GM21381 (cell line): Measurements from ENCODE around the gene NLGN2.
"Not testable (repeated sequence)": the region's sequence is repeated elsewhere in the genome, so short reads cannot be mapped to it uniquely, and the experiment has no call there.

Experiments used
- ATAC-seq: cut with Tn5 transposase; IDR thresholded peaks from one replicate; pipeline ENCODE4 v1.9.1; 2021; ENCODE audit warnings: mild to moderate bottlenecking, moderate library complexity; ENCODE audit not compliant: unreplicated experiment

NLGN2 gene

DNA sequence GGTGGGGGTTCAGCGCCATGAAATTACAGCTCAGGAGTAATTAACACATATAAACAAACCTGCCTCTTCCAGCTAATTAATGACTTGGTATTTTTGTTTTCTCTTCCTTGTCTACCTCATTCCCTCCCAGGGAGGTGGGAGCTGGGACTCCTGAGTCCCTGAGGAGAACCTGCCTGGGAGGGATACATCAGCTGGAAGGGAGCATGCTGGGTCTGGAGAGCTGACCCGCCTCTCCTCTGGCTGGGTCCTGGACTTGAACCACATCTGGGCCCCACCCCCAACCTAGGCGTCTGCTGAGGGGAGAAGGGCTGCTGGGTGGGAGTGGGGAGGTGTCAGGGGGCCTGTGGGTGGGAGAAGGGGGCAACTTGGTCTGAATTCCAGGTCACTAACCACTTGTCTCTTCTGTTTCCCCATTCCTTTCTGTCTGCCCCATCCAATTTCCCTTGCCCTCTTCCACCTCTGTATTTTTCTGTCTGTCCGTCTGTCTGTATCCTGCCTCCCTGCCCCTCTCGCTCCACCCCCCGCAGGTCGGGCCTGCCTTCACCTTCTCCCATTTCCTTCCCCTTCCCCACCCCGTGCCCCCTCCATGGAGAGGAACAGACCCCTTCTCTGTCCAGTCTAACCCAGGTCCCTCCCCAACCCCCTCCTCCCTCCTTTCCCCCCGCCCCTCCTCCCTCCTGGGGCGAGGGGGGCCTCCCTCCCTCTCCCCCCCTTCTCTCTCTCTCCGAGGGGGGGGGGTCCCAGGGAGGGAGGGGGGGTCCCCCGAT lies at the start of gene NLGN2:
Gene NLGN2 (plus strand): TSS at position 361 of the 767 bp plus-strand sequence. CDS start 411 bp downstream, outside the sequence.
- ATAC-seq: no peak

DNA sequence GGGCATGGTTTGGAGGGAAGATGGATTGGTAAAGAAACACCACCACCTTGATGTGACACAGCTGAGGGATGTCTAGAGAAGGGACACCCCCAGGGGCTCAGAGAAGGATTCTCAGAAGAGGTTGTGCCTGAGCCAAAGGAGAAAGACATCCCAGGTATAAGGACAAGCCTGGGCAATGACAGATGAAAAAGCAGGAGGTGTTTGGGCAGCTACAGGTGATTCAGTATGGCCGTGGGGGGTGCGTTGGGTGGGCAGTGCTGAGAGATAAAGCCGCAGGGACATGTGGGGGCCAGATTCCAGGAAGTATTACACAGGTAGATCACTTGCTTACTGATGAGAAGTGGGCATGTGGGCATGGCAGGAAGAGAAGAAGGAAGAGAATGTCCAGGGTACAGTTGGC lies 45.7 kb upstream of the NLGN2 start:
- no peak for ATAC-seq

DNA sequence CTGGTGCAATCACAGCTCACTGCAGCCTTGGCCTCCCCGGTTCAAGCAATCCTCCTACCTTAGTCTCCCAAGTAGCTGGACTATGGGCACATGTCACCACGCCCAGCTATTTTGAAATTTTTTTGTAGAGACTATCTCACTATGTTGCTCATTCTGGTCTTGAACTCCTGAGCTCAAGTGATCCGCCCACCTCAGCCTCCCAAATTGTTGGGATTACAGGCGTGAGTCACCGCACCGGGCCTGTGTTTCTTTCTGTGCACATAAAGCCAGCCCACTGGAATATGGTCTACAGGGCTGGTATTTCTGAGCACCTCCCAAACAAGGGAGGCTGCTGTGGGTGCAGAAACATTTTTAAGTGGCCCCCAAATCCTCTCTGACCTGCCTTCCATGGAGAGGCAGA lies 44.3 kb upstream of the NLGN2 start:
- no peak for ATAC-seq

DNA sequence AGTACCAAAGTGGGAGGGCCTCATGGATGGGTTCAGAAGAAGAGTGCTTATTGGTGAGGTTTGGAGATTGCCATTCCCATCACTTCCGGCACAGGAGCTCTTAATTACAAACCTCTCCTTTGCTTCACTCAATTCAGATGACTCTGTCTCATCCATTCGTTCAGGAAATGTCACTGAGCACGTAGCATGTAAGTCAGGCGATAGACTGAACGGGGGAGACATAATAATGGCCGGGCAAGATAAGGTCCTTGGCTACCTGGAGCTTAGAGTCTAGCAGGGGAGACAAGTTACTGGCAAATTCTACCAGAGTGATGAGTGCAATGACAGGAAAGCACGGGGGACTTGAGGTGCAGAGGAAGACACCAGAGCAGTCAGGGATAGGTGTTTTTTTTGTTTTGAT lies 41.7 kb upstream of the NLGN2 start:
- not testable (repeated sequence) for ATAC-seq

DNA sequence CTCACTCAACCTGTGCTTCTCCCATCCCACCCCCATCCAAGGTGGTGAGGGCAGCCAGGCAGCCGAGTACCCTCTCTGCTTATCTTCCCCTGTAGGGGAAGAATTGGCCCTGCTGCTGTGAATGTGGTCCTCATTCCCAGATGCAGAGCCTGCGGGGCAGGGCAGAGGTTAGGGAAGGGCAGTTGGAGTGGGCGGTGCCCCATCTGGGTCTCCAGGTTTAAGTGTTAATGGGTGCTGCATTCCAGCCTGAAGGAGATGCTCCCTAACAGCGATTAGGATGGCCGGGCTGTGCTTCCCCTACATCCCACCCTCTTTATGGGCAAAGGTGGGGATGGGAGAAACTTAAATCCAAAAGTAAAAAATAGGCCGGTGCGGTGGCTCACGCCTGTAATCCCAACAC lies 40.6 kb upstream of the NLGN2 start:
- no peak for ATAC-seq

DNA sequence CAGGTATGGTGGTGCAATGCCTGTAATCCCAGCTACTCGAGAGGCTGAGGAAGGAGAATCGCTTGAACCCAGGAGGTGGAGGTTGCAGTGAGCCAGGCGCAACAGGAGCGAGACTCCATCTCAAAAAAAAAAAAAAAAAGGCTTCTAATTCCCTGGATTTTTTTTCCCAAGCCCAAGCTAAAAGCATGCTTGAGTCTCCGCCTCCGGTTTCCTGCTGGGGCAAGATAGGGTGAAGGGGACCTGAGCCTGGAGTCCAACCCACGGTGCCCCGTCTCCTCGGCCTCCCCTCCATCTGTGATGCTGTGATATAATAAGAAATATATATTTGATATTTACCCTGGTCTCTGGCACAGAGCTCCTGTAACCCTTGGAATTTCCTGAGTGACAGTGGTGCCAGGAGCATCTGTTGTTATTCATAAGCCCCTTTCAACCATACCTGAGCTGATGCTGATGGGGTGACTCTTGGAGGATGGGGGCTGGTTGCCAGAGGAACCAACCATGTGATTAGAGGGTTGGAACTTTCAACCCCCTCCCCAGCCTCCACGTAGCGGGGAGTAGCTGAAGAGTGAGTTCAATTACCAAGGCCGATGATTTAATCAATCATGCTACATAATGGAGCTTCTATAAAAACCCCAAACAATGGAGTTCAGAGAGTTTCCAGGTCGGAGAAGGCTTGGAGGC lies 39.6 kb upstream of the NLGN2 start:
- ATAC-seq: no peak

DNA sequence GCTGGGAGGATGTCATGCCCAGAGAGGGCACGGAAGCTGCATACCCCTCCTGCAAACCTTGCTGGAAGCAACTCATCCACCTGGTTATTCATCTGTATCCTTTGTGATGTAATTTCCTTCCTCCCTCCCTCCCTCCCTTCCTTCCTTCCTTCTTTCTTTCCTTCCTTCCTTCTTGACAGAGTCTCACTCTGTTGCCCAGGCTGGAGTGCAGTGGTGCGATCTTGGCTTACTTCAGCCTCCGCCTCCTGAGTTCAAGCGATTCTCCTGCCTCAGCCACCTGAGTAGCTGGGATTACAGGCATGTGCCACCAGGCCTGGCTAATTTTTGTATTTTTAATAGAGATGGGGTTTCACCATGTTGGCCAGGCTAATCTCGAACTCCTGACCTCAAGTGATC lies 39.0 kb upstream of the NLGN2 start:
- ATAC-seq: not testable (repeated sequence)

DNA sequence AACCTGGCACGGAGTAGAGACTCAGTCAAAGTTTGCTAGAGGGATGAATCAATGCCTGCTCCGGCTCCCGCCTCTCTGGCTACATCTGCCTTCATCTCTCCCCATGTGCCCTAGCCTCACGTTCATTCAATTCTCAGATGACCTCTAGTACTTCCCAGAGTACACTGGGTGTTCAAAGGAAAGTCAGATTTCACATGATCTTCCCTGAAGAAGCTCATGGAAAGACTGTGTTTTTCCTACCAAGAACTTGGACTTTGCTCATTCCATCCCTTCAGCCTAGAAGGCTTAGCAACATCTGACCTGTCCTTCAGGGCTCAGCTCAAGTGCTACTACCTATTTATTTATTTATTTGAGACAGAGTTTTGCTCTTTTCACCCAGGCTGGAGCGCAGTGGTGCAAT lies 37.8 kb upstream of the NLGN2 start:
- ATAC-seq: no peak

DNA sequence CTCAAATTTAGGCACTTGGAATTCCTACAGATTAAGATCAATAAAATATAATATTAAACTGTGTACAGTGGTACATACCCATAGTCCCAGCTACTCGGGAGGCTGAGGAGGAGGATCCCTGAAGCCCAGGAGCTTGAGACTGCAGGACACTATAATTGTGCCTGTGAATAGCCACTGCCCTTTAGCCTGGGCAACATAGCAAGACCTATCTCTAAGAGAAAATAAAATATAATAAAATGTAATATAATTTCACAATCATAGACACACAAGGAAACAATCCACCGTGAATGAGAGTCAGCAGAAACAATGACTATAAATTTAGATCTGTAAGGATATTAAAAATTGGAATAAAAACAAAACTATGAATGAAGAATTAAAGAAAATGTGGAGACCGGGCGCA lies 36.8 kb upstream of the NLGN2 start:
- no peak for ATAC-seq

DNA sequence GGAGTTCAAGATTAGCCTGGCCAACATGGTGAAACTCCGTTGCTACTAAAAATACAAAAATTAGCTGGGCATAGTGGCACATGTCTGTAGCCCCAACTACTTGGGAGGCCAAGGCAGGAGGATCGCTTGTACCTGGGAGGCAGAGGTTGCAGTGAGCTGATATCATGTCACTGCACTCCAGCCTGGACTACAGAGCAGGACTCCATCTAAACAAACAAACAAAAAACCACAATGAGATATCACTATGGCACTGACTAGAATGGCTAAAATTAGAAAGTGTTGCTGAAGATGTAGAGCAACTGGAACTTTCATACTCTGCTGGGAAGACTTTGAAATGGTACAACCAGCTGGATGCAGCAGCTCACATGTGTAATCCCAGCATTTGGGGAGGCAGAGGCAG lies 33.3 kb upstream of the NLGN2 start:
- no peak for ATAC-seq

DNA sequence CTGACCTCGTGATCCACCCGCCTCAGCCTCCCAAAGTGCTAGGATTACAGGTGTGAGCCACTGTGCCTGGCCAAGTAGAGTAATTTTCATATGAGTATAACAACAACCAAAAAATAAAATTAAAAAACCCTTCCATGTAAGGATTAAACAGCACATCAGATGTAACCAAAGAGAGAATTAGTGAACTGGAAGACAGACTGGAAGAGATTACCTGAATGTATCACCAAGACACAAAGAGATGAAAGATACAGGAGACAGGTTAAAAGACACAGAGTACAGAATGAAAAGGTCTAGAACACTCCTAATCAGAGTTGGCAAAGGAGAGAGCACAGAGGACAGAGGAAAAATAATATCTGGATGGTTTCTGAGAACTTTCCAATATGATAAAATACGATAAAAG lies 28.5 kb upstream of the NLGN2 start:
- no peak for ATAC-seq

DNA sequence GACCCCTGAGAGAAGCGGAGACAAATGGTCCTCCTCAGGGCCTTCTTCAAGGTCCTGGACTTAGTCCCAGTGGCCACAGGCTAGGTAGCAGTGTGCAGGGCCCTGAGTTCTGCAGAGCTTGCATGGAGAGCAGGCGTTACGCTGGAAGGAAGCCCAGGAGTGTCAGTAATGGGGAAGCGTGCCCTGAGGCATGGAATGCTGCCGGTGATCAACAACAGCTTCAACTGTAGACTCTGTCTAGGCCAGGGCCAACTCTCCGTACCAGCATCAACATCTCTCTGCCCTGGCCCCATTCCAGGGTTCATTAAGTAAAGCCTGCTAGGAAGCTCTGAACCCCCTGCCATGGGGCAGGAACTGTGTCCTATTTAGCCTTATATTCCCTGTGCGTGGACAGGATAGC lies 27.3 kb upstream of the NLGN2 start:
- ATAC-seq: no peak

DNA sequence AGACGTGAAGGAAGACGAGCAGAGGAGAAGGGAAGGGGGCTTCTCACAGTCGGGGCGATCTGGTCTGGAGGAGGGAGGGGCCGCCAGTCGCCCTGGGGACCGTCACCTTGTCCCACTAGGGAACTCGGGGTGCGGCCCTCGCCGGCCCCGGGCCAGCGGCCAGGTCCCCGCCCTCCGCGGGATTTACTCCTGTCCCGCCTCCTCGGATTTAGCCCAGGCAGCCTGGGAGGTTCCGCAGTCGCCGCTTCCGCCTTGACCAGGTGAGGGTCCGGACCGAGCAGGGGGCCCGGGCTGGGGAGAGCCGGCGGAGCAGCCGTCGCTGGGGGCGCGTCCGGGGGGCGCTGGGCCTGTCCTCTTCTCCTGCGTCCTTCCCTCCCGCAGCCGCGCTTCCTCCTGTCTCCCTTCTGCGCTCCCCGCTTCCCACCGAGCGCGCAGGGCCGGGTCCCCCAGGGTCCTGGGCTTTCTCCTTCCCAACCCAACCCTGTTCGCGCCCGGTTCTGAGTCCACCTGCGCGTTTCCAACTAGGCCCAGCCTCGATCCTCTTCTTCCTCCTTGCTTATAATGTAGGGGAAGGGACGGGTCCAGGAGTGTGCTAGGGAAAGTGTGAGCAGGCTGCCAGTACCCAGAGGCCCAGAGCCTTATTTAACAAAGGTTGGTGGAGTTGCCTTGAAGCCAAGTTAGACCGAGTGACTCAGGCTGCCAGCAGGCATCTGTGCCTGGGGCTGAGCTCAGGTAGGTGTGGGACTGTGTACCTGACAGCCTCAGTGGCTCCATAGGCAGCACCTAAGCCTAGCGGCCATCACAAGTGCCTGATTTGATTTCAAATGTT lies 26.6 kb upstream of the NLGN2 start, which contains the start of gene TNK1:
Gene TNK1 (plus strand): TSS at position 235 of the 829 bp plus-strand sequence. CDS start 1,838 bp downstream, outside the sequence.
- ATAC-seq: no peak

DNA sequence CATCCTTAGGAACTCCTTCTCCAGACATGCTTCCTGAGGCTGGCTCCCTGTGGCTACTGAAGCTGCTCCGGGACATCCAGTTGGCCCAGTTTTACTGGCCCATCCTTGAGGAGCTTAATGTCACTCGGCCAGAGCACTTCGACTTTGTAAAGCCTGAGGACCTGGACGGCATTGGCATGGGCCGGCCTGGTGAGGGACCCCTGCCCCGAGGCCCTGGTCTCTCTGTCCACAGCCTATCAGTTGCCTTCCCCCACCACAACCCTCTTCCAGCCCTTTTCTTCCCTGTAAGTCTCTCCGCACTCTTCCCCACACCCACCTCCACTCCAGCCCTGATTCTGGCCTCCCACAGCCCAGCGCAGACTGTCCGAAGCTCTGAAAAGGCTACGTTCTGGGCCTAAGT lies 24.7 kb upstream of the NLGN2 start:
- ATAC-seq: no peak

DNA sequence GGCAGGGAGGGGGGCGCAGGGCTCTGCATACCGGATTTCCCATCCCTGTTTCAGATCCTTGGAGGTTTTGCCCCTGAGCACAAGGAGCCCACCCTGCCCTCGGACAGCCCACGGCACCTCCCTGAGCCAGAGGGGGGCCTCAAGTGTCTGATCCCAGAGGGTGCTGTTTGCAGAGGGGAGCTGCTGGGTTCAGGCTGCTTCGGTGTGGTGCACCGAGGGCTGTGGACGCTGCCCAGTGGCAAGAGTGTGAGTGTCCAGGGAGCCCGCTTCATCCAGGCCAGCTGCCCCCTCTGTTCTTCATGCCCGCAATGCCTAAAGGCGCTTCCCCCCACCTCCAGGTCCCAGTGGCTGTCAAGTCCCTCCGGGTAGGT lies 24.3 kb upstream of the NLGN2 start:
- no peak for ATAC-seq

DNA sequence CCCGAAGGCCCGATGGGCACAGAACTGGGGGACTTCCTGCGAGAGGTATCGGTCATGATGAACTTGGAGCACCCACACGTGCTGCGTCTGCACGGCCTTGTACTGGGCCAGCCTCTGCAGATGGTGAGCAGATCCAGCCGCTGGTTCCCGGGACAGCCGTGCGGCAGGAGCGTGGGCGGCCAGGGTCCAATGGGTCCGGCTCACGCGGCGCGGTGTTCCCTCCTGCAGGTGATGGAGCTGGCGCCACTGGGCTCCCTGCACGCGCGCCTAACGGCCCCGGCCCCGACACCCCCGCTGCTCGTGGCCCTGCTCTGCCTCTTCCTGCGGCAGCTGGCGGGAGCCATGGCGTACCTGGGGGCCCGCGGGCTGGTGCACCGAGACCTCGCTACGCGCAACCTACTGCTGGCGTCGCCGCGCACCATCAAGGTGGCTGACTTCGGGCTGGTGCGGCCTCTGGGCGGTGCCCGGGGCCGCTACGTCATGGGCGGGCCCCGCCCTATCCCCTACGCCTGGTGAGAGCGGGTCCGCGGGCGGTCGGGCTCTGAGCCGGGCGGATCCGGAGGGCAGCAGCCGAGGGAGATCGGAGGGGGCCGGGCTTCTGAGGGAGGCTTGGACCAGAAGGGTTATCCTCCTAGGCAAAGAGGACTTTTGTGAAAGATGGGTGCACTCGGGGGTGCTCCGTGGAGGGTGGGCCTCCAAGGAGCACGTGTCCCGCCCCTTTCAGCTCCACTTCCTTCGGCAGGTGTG lies 23.7 kb upstream of the NLGN2 start:
- peak; percentile 79 for ATAC-seq

DNA sequence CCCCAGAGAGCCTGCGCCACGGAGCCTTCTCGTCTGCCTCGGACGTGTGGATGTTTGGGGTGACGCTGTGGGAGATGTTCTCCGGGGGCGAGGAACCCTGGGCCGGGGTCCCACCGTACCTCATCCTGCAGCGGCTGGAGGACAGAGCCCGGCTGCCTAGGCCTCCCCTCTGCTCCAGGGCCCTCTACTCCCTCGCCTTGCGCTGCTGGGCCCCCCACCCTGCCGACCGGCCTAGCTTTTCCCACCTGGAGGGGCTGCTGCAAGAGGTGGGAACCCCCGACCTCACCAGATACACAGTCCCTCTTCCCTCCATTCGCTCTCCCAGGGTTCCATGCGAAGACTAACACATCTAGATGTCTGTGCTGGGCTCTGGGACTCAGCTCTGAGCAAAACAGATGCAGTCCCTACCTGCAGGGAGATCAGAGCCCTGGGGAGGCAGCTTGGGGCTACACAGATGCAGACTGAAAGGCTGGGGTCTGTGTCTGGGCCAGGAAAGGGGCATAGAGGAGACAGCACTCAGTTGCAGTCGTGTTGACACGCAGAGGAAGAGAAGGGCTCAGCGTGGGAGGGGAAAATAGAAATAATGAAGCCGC lies 23.1 kb upstream of the NLGN2 start:
- ATAC-seq: no peak

DNA sequence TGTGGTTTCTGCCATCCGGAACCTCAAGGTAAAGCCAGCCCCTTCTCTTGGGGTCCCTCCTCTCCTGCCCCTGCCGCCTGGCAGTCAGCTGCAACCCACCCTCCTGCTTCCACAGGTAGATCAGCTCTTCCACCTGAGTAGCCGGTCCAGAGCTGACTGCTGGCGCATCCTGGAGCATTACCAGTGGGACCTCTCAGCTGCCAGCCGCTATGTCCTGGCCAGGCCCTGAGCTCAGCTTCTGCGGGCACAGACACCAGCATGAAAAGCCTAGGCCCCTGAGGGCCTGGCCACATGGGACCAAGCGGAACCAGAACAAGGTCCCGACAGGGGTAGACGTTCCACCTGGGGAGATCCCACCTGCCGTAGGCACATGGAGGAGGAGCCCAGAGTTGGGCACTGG lies 18.8 kb upstream of the NLGN2 start:
- ATAC-seq: no peak

DNA sequence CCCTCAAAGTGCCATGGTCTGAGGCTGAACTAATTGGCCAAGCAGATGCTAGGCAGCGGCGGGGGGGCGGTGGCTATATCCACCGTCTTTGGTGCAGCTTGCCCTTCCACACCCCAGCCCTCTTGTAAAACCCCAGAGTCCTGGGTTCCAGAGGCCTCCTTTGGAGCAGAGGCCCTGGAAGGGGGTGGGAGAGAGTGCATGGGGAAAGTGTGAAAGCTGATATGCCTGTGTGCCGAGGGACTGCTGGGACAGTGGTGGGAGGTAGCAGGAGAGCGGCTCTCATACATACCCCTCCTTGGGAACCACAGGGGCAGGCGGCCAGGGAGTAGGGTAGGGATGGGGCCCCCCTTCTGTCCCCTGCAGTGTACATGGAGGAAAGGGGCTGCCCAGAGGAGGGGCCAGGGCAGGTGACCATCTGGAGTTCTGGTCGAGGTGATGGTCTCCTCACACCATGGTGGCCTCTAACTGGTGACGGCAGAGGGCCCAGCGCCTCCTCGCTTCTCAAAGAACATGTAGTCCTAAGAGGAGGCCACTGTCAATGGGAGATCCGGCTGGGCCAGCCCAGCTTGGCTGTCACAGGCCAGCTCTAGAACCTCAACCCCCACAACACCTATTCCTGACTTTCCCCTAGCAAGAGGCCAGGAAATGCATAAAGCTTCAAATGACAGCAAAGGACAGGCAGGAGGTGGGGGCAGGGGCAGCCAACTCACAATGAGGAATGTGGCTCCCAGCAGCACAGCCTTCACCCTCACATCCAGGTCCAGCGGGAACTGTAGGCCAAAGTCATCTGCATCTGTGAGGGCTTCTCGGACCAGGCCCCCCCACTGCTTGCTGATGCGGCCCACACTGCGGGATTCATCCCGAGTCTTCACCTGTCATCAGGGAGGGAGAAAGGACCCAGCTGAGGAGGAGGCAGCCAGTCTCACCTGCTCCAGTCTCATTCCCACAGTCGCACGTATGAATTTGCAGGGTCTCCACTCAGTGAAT lies 17.4 kb upstream of the NLGN2 start:
- no peak for ATAC-seq
